GM13976 (cell line): ENCODE results near the gene SPON2.

ENCODE experiments used
- DNase-seq: peaks from one replicate; pipeline ENCODE4 v3.0.0; 2012; ENCODE audit warnings: low spot score
- in situ Hi-C: fragments of 300-500 bp; cut with MboI; formaldehyde crosslinking; loops from one replicate; pipeline ENCODE4 v1.12.0; 2022; ENCODE audit warnings: low sequenced_read_pairs, mixed read lengths, inconsistent platforms; ENCODE audit not compliant: unreplicated experiment
- TF ChIP-seq, protein P1 (sequence below): IDR thresholded peaks from 2 replicates; pipeline ENCODE4 v1.5.1; 2012; ENCODE audit warnings: borderline replicate concordance, mild to moderate bottlenecking; ENCODE audit not compliant: insufficient read depth; ENCODE audit errors: extremely low read depth, missing control alignments, control extremely low read depth

The SPON2 gene

DNA sequence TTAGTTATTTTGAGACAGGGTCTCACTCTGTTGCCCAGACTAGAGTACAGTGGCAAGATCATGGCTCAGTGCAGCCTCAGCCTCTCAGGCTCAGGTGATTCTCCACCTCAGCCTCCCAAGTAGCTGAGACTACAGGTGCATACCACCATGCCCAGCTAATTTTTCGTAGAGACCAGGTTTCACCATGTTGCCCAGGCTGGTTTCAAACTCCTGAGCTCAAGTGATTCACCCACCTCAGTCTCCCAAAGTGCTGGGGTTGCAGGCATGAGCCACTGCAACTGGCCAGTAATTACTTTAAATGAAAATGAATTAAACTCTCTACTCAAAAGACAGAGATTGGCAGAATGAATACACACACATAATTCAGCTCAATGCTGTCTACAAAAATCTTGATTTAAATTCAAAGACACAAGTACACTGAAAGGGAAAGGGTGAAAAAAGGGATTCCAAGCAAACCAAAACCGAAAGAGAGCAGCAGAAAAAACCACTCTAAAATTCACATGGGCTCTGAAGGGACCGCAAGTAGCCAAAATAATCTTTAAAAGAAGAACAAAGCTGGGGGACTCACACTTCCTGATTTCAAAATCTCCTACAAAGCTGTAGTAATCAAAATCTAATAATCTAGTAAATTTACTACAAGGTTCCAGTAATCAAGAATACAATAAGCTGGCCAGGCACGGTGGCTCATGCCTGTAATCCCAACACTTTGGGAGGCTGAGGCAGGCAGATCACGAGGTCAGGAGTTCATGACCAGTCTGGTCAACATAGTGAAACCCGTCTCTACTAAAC lies 11.8 kb upstream of the SPON2 start:
- peak; percentile 64 for DNase-seq
- in situ Hi-C loops, result no loop called here
- TF ChIP-seq, protein P1, sequence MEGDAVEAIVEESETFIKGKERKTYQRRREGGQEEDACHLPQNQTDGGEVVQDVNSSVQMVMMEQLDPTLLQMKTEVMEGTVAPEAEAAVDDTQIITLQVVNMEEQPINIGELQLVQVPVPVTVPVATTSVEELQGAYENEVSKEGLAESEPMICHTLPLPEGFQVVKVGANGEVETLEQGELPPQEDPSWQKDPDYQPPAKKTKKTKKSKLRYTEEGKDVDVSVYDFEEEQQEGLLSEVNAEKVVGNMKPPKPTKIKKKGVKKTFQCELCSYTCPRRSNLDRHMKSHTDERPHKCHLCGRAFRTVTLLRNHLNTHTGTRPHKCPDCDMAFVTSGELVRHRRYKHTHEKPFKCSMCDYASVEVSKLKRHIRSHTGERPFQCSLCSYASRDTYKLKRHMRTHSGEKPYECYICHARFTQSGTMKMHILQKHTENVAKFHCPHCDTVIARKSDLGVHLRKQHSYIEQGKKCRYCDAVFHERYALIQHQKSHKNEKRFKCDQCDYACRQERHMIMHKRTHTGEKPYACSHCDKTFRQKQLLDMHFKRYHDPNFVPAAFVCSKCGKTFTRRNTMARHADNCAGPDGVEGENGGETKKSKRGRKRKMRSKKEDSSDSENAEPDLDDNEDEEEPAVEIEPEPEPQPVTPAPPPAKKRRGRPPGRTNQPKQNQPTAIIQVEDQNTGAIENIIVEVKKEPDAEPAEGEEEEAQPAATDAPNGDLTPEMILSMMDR, result no peak

DNA sequence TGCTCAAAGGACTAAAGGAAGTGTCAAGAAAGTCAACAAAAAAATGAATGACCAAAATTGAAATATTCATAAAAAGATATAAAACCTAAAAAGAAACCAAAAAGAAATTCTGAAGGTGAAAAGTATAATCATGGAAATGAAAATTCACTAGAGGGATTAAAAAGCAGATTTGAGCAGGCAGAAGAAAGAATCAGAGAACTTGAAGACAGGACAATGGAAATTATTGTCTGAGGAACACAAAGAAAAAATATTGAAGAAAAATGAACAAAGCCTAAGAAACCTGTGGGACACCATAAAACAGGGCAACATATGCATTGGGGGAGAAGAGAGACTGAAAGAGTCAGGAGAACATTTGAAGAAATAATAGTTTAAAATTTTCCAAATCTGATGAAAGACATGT lies 9.9 kb upstream of the SPON2 start:
- in situ Hi-C loops, result no loop called here
- DNase-seq, result no peak
- TF ChIP-seq, protein P1, result no peak

DNA sequence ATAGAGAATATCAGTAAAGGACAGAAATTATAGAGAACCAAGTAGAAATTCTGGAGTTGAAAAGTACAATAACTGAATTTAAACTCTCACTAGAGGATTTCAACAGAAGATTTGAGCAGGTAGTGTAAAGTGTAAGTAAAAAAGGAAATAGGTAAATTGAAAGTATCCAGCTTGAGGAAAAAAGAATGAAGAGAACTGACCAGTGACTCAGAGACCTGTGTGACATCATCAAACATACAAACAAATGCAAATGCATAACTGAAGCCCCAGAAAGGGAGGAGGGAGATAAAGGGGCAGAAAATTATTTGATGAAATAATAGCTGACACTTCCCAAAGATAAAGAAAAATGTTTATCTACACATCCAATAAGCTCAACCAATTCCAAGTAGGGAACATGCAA lies 8.3 kb upstream of the SPON2 start:
- TF ChIP-seq, protein P1, result no peak
- DNase-seq, result no peak
- in situ Hi-C loops, result no loop called here

DNA sequence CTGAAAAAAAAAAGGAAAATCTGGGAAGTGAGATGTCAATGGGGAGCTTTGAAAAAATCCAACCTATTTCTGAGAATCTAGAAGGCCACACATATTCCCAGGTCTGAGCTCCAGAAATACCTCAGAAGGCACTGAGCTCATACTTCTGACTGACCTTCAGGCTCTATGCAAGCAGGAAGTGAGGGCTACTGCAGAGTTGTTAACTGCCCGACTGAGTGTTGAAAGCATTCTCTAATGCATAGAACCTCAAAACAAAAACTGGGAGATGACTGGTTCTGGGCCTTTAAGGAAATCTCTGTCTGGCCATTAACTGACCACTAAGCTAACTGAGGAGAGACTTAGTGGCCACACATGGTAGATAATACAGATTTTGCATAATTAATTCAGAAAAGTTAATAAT lies 7.6 kb upstream of the SPON2 start:
- in situ Hi-C loops, result no loop called here
- TF ChIP-seq, protein P1, result no peak
- DNase-seq, result no peak

DNA sequence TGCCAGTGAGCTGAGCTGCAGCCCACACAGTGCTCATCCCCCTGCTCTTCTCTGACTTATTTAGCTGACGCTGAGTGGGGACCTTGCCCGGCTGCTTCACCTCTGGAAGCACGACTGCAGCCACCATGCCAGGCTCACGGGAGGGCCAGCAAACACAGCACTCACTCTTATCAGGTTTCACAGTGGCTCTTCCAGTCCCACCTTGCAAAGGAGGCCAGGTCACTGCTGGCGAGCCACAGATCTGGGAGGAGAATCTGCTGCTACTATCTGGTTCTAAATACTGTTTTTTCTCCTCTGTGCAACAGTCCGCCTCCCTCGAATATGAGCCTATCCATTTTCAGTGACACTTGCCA lies 6.7 kb upstream of the SPON2 start:
- TF ChIP-seq, protein P1, result no peak
- in situ Hi-C loops, result no loop called here
- no peak for DNase-seq

DNA sequence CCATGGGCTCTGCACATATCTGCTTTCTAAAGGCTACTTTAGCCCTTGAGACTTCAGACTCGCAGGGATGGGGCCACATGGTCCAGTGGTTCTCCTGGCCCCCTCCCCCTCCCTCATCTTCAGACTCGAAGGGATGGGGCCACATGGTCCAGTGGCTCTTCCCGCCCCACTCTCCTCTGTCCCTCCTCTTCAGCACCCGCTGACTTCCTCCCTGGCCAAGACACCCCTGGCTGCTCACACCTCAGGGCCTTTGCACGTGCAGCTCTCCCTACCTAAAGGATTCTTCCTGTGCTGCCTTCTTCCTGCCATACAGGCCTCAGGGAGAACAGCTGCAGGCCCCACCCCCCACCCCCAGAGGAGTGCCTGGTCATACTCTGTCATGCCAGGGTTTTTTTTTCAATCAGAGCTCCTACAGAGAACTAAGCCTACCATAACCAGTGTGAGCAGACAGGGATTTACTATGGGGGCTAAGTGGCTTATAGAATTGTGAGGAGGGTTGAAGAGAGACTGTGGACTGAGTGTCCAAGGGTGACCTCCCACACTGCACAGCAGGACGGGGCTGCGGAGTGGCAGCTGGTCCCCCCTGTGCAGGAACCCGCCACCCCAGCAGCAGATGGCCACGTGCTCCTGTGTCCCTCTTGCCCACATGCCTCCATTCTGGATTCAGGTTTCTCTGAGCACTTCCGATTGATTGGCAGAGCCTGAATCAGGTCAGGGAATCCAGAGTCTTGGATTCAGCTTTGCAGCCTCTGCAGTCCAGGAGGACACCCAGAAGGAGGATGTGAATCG lies 6.1 kb upstream of the SPON2 start:
- TF ChIP-seq, protein P1, result no peak
- peak; percentile 22 for DNase-seq
- in situ Hi-C loops, result no loop called here
